GM23338 (cell line): ENCODE results near the gene LIMA1. TPM values are rescaled to one million over a fixed set of nuclear protein-coding genes. Genes with fewer than 3 reads are reported as not detected.

ENCODE experiments used
- ATAC-seq: fragments of 200-7000 bp; cut with Tn5 transposase; 3 replicates; pipeline ENCODE4 v1.9.1; 2020
- DNase-seq: peaks from one replicate; pipeline ENCODE4 v3.0.0-alpha.2; 2015; ENCODE audit warnings: low spot score
- H2AFZ ChIP-seq: fragments of 200-600 bp; sonication (generic); 2 replicates; pipeline ENCODE4 v1.8.0; 2016; ENCODE audit warnings: antibody characterized with exemption, mild to moderate bottlenecking, moderate library complexity
- H3F3A ChIP-seq: fragments of 200-600 bp; sonication (generic); replicated peaks from 2 replicates; pipeline ENCODE4 v1.8.0; 2017; ENCODE audit warnings: antibody characterized with exemption, mixed run types, low read depth
- H3K27ac ChIP-seq: fragments of 200-600 bp; sonication (generic); 2 replicates; pipeline ENCODE4 v1.6.1; 2016; ENCODE audit warnings: low read depth
- H3K27me3 ChIP-seq: fragments of 200-600 bp; sonication (generic); 2 replicates; pipeline ENCODE4 v1.8.0; 2016; ENCODE audit warnings: mild to moderate bottlenecking, mixed run types, moderate library complexity; ENCODE audit not compliant: insufficient read depth
- H3K36me3 ChIP-seq: fragments of 200-600 bp; sonication (generic); 2 replicates; pipeline ENCODE4 v1.8.0; 2016; ENCODE audit warnings: mild to moderate bottlenecking; ENCODE audit not compliant: insufficient read depth
- H3K4me1 ChIP-seq: fragments of 200-600 bp; sonication (generic); 2 replicates; pipeline ENCODE4 v1.8.0; 2016; ENCODE audit warnings: mild to moderate bottlenecking, moderate library complexity; ENCODE audit not compliant: insufficient read depth
- H3K4me2 ChIP-seq: fragments of 200-600 bp; sonication (generic); 2 replicates; pipeline ENCODE4 v1.7.1; 2017; ENCODE audit warnings: mixed run types
- H3K4me3 ChIP-seq: fragments of 200-600 bp; sonication (generic); 2 replicates; pipeline ENCODE4 v1.6.1; 2016; ENCODE audit warnings: mixed run types
- H3K79me2 ChIP-seq: fragments of 200-600 bp; sonication (generic); replicated peaks from 2 replicates; pipeline ENCODE4 v1.8.0; 2017; ENCODE audit warnings: mild to moderate bottlenecking; ENCODE audit not compliant: insufficient read depth
- H3K9me2 ChIP-seq: fragments of 200-600 bp; sonication (generic); 2 replicates; pipeline ENCODE4 v1.8.0; 2017; ENCODE audit not compliant: insufficient read depth
- H4K20me1 ChIP-seq: fragments of 200-600 bp; sonication (generic); replicated peaks from 2 replicates; pipeline ENCODE4 v1.8.0; 2017; ENCODE audit warnings: mild to moderate bottlenecking; ENCODE audit not compliant: insufficient read depth
- H3K27ac Mint-ChIP-seq: 2 replicates; pipeline ENCODE4 v1.8.0; 2020; ENCODE audit warnings: inconsistent platforms, mild to moderate bottlenecking, moderate library complexity, mixed read lengths
- H3K27me3 Mint-ChIP-seq: 3 replicates; pipeline ENCODE4 v1.8.0; 2022; ENCODE audit warnings: low read depth, mild to moderate bottlenecking, moderate library complexity, mixed read lengths, inconsistent platforms; ENCODE audit not compliant: insufficient read depth, poor library complexity
- H3K36me3 Mint-ChIP-seq: 3 replicates; pipeline ENCODE4 v1.8.0; 2021; ENCODE audit warnings: low read depth, mild to moderate bottlenecking, inconsistent platforms, moderate library complexity, mixed read lengths
- H3K4me1 Mint-ChIP-seq: 3 replicates; pipeline ENCODE4 v1.8.0; 2020; ENCODE audit warnings: mild to moderate bottlenecking, inconsistent platforms, mixed read lengths
- H3K4me3 Mint-ChIP-seq: 3 replicates; pipeline ENCODE4 v1.8.0; 2021; ENCODE audit warnings: moderate library complexity, mild to moderate bottlenecking, inconsistent platforms, mixed read lengths
- H3K9me3 Mint-ChIP-seq: 3 replicates; pipeline ENCODE4 v1.8.0; 2020; ENCODE audit warnings: moderate library complexity, mild to moderate bottlenecking, inconsistent platforms, mixed read lengths
- CREB1 ChIP-seq: fragments of 250-450 bp; sonication (Bioruptor Pico); IDR thresholded peaks from 2 replicates; pipeline ENCODE4 v1.5.0; 2020; ENCODE audit warnings: low read depth, mild to moderate bottlenecking, moderate library complexity
- EZH2 ChIP-seq: fragments of 200-600 bp; sonication (generic); IDR thresholded peaks from one replicate; pipeline ENCODE4 v1.8.0; 2017; ENCODE audit warnings: antibody characterized with exemption, mild to moderate bottlenecking, low read depth; ENCODE audit not compliant: unreplicated experiment
- EZH2phosphoT487 ChIP-seq: fragments of 200-600 bp; sonication (generic); IDR thresholded peaks from one replicate; pipeline ENCODE4 v1.8.1; 2018; ENCODE audit warnings: antibody characterized with exemption; ENCODE audit not compliant: unreplicated experiment
- JUNB ChIP-seq: IDR thresholded peaks from one replicate; pipeline ENCODE4 v1.6.1; 2016; ENCODE audit warnings: antibody characterized with exemption; ENCODE audit not compliant: unreplicated experiment
- STAT1 ChIP-seq: IDR thresholded peaks from one replicate; pipeline ENCODE4 v1.6.1; 2016; ENCODE audit warnings: antibody characterized with exemption; ENCODE audit not compliant: unreplicated experiment
- polyA plus RNA-seq: library from polyadenylated mRNA; unstranded; fragments of >200 nt; fragmentation: Nextera tagmentation; extraction: Ambion mirVana; gene quantifications from 2 replicates; pipeline ENCODE4 v1.2.1, GENCODE V29; 2016
- total RNA-seq: library from RNA; depleted of rRNA; stranded (reverse); fragments of >200 nt; shearing (Covaris generic); gene quantifications from 2 replicates; pipeline ENCODE4 v1.2.3, GENCODE V29; 2014
- TF ChIP-seq, protein P1 (sequence below): fragments of 250-450 bp; sonication (Bioruptor Pico); IDR thresholded peaks from 2 replicates; pipeline ENCODE4 v1.5.0; 2020; ENCODE audit warnings: mild to moderate bottlenecking, moderate library complexity
- TF ChIP-seq, protein P2 (sequence below): IDR thresholded peaks from 2 replicates; pipeline ENCODE4 v1.6.1; 2016; ENCODE audit warnings: antibody characterized with exemption
- TF ChIP-seq, protein P3 (sequence below), 2 experiments: fragments of 200-600 bp in 1 of 2; sonication (generic) in 1 of 2; conservative IDR thresholded peaks; 2 replicates each; pipeline versions ENCODE4 v1.5.1 to v1.6.1; 2016 to 2017; ENCODE audit warnings: antibody characterized with exemption in 2 of 2, low read depth in 2 of 2, mild to moderate bottlenecking in 2 of 2, moderate library complexity in 1 of 2

The LIMA1 gene
- total and polyA plus RNA-seq, 2 experiments from 2014 or later: 27.7 to 29.6 TPM

DNA sequence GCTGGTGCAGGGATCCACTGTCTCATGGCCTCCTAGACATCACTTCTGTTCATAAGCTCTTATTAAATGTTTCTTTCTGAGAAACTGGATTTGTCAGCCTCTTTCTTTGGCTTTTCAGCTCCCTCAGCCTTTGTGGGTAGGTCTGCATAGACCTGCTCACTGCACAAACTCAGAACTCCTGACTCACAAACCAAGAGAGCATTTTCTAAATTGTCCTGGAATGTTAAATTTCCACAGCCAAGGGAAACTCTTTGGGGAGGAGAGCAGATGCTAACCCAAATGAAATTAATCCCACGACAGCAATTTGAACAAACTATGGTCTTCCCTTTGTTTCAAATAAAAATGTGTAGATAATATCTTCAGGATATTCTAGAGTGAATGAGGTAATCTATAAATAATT lies 96.6 kb downstream of the LIMA1 start (continued):
- TF ChIP-seq, protein P1, sequence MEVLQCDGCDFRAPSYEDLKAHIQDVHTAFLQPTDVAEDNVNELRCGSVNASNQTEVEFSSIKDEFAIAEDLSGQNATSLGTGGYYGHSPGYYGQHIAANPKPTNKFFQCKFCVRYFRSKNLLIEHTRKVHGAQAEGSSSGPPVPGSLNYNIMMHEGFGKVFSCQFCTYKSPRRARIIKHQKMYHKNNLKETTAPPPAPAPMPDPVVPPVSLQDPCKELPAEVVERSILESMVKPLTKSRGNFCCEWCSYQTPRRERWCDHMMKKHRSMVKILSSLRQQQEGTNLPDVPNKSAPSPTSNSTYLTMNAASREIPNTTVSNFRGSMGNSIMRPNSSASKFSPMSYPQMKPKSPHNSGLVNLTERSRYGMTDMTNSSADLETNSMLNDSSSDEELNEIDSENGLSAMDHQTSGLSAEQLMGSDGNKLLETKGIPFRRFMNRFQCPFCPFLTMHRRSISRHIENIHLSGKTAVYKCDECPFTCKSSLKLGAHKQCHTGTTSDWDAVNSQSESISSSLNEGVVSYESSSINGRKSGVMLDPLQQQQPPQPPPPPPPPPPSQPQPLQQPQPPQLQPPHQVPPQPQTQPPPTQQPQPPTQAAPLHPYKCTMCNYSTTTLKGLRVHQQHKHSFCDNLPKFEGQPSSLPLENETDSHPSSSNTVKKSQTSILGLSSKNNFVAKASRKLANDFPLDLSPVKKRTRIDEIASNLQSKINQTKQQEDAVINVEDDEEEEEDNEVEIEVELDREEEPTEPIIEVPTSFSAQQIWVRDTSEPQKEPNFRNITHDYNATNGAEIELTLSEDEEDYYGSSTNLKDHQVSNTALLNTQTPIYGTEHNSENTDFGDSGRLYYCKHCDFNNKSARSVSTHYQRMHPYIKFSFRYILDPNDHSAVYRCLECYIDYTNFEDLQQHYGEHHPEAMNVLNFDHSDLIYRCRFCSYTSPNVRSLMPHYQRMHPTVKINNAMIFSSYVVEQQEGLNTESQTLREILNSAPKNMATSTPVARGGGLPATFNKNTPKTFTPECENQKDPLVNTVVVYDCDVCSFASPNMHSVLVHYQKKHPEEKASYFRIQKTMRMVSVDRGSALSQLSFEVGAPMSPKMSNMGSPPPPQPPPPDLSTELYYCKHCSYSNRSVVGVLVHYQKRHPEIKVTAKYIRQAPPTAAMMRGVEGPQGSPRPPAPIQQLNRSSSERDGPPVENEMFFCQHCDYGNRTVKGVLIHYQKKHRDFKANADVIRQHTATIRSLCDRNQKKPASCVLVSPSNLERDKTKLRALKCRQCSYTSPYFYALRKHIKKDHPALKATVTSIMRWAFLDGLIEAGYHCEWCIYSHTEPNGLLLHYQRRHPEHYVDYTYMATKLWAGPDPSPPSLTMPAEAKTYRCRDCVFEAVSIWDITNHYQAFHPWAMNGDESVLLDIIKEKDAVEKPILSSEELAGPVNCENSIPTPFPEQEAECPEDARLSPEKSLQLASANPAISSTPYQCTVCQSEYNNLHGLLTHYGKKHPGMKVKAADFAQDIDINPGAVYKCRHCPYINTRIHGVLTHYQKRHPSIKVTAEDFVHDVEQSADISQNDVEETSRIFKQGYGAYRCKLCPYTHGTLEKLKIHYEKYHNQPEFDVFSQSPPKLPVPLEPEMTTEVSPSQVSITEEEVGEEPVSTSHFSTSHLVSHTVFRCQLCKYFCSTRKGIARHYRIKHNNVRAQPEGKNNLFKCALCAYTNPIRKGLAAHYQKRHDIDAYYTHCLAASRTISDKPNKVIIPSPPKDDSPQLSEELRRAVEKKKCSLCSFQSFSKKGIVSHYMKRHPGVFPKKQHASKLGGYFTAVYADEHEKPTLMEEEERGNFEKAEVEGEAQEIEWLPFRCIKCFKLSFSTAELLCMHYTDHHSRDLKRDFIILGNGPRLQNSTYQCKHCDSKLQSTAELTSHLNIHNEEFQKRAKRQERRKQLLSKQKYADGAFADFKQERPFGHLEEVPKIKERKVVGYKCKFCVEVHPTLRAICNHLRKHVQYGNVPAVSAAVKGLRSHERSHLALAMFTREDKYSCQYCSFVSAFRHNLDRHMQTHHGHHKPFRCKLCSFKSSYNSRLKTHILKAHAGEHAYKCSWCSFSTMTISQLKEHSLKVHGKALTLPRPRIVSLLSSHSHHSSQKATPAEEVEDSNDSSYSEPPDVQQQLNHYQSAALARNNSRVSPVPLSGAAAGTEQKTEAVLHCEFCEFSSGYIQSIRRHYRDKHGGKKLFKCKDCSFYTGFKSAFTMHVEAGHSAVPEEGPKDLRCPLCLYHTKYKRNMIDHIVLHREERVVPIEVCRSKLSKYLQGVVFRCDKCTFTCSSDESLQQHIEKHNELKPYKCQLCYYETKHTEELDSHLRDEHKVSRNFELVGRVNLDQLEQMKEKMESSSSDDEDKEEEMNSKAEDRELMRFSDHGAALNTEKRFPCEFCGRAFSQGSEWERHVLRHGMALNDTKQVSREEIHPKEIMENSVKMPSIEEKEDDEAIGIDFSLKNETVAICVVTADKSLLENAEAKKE (CRISPR knock-in tag): no peak
- TF ChIP-seq JUNB (no peak), EZH2 (no peak), EZH2phosphoT487 (no peak), CREB1 (no peak), STAT1 (no peak)
- TF ChIP-seq, protein P2, sequence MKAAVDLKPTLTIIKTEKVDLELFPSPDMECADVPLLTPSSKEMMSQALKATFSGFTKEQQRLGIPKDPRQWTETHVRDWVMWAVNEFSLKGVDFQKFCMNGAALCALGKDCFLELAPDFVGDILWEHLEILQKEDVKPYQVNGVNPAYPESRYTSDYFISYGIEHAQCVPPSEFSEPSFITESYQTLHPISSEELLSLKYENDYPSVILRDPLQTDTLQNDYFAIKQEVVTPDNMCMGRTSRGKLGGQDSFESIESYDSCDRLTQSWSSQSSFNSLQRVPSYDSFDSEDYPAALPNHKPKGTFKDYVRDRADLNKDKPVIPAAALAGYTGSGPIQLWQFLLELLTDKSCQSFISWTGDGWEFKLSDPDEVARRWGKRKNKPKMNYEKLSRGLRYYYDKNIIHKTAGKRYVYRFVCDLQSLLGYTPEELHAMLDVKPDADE: no peak

DNA sequence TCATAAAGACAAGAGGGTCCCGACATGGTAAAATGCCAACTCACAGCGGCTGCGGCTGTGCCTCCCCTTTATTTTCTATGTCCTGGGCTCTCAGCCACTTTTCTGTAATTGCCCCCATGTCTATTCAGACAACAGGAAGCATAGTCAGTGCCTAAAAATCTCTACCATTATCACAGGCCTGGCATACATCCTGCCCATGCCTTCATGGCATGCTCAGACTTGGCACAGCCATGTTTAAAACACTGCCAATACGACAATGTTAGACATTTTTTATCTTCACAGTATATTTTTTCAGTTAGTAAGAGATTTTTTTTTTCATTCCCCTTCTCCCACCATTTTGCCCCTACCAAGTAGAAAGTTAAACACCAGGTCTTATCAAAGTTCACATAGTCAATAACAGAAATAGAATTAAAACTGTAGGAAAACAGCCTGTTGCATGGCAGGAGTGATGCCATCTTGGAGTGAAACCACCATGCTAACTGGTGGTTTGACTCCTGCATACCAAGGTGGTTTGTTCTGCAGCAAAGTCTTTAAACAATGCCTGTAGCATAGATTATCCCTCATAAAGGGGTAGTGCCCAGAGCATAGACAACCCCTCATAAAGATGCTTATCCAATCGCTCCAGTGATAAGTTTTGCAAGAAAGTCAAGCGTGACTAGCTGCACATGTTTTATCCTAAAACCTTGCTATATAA lies 97.2 kb downstream of the LIMA1 start:
- H3K79me2 ChIP-seq: no peaks in the 10 kb centered on the region

More for the DNA sequence above, 97.2 kb downstream of the LIMA1 start:
- Histone ChIP-seq H2AFZ (no peak overlapping the region), H3K36me3 (peaks cover 7% of the 10 kb centered on the region; the same call in 1 of the 2 replicates), H4K20me1 (no peaks in the 10 kb centered on the region), H3K27me3 (no peaks in the 10 kb centered on the region), H3K27ac (0 out of 2 replicates have a peak overlapping the region, but pooled peaks have one; percentile 33), H3K9me2 (no peaks in the 10 kb centered on the region), H3K4me2 (no peak overlapping the region), H3K4me3 (no peak overlapping the region), H3K4me1 (no peaks in the 10 kb centered on the region), H3F3A (no peaks in the 10 kb centered on the region)
- H3K4me3 Mint-ChIP-seq: no peak overlapping the region
- H3K9me3 Mint-ChIP-seq: no peaks in the 10 kb centered on the region
- no peak overlapping the region for H3K27ac Mint-ChIP-seq
- no peaks in the 10 kb centered on the region for H3K27me3 Mint-ChIP-seq
- peaks cover 5% of the 10 kb centered on the region for H3K4me1 Mint-ChIP-seq
- no peak for ATAC-seq
- TF ChIP-seq, protein P3, sequence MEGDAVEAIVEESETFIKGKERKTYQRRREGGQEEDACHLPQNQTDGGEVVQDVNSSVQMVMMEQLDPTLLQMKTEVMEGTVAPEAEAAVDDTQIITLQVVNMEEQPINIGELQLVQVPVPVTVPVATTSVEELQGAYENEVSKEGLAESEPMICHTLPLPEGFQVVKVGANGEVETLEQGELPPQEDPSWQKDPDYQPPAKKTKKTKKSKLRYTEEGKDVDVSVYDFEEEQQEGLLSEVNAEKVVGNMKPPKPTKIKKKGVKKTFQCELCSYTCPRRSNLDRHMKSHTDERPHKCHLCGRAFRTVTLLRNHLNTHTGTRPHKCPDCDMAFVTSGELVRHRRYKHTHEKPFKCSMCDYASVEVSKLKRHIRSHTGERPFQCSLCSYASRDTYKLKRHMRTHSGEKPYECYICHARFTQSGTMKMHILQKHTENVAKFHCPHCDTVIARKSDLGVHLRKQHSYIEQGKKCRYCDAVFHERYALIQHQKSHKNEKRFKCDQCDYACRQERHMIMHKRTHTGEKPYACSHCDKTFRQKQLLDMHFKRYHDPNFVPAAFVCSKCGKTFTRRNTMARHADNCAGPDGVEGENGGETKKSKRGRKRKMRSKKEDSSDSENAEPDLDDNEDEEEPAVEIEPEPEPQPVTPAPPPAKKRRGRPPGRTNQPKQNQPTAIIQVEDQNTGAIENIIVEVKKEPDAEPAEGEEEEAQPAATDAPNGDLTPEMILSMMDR (conservative IDR thresholded peaks at IDR 0.05; ENCODE audit: low read depth in 2 of 2): no peak
- TF ChIP-seq, protein P2: no peak
- no peak for TF ChIP-seq CREB1
- peaks cover 11% of the 10 kb centered on the region for H3K36me3 Mint-ChIP-seq
- no peak for DNase-seq
